HEK293 (cell line): ENCODE results near the gene SIK3.

Experiments
- BCL11A ChIP-seq: fragments of 450-650 bp; formaldehyde crosslinking; IDR thresholded peaks from 2 replicates; pipeline ENCODE4 v1.5.1; 2016; ENCODE audit warnings: low read depth, missing biosample characterization, missing genetic modification characterization
- CTCF ChIP-seq: fragments of 450-650 bp; formaldehyde crosslinking; IDR thresholded peaks from 2 replicates; pipeline ENCODE4 v1.5.1; 2016; ENCODE audit warnings: missing biosample characterization, missing genetic modification characterization
- GLIS1 ChIP-seq: fragments of 450-650 bp; formaldehyde crosslinking; IDR thresholded peaks from 2 replicates; pipeline ENCODE4 v1.5.1; 2016; ENCODE audit warnings: missing biosample characterization, missing genetic modification characterization
- IKZF3 ChIP-seq: fragments of 450-650 bp; IDR thresholded peaks from 2 replicates; pipeline ENCODE4 v1.5.0; 2018; ENCODE audit warnings: missing biosample characterization, mild to moderate bottlenecking, missing genetic modification characterization, moderate library complexity
- KLF10 ChIP-seq: fragments of 450-650 bp; IDR thresholded peaks from 2 replicates; pipeline ENCODE4 v1.5.1; 2018; ENCODE audit warnings: missing biosample characterization, mild to moderate bottlenecking, missing genetic modification characterization
- MEIS1 ChIP-seq: sonication (generic); formaldehyde crosslinking; IDR thresholded peaks from 2 replicates; pipeline ENCODE4 v1.8.1; 2022; ENCODE audit warnings: missing genetic modification reagents, mild to moderate bottlenecking, borderline replicate concordance
- OSR2 ChIP-seq: fragments of 450-650 bp; formaldehyde crosslinking; IDR thresholded peaks from 2 replicates; pipeline ENCODE4 v1.5.1; 2016; ENCODE audit warnings: missing biosample characterization, missing genetic modification characterization
- PRDM6 ChIP-seq: fragments of 450-650 bp; formaldehyde crosslinking; IDR thresholded peaks from 2 replicates; pipeline ENCODE4 v1.5.1; 2017; ENCODE audit warnings: missing biosample characterization, missing genetic modification characterization
- SETDB1 ChIP-seq: IDR thresholded peaks from one replicate; pipeline ENCODE4 v1.6.1; 2017; ENCODE audit warnings: mild to moderate bottlenecking, low read length, moderate library complexity, mixed read lengths; ENCODE audit not compliant: insufficient read length
- ZBTB48 ChIP-seq: fragments of 450-650 bp; formaldehyde crosslinking; IDR thresholded peaks from 2 replicates; pipeline ENCODE4 v1.5.1; 2016; ENCODE audit warnings: missing biosample characterization, missing genetic modification characterization
- ZFP37 ChIP-seq: fragments of 450-650 bp; formaldehyde crosslinking; IDR thresholded peaks from 2 replicates; pipeline ENCODE4 v1.5.1; 2016; ENCODE audit warnings: missing biosample characterization, missing genetic modification characterization
- ZNF10 ChIP-seq: fragments of 450-650 bp; formaldehyde crosslinking; IDR thresholded peaks from 2 replicates; pipeline ENCODE4 v1.5.1; 2017; ENCODE audit warnings: missing biosample characterization, missing genetic modification characterization
- ZNF169 ChIP-seq: fragments of 450-650 bp; formaldehyde crosslinking; IDR thresholded peaks from 2 replicates; pipeline ENCODE4 v1.5.1; 2016; ENCODE audit warnings: missing biosample characterization, missing genetic modification characterization
- ZNF239 ChIP-seq: fragments of 450-650 bp; formaldehyde crosslinking; IDR thresholded peaks from 2 replicates; pipeline ENCODE4 v1.5.1; 2016; ENCODE audit warnings: missing biosample characterization, missing genetic modification characterization
- ZNF280C ChIP-seq: fragments of 450-650 bp; formaldehyde crosslinking; IDR thresholded peaks from 2 replicates; pipeline ENCODE4 v1.5.1; 2016; ENCODE audit warnings: missing biosample characterization, missing genetic modification characterization
- ZNF280D ChIP-seq: fragments of 450-650 bp; formaldehyde crosslinking; IDR thresholded peaks from 2 replicates; pipeline ENCODE4 v1.5.1; 2016; ENCODE audit warnings: missing biosample characterization, missing genetic modification characterization
- ZNF391 ChIP-seq: fragments of 450-650 bp; formaldehyde crosslinking; IDR thresholded peaks from 2 replicates; pipeline ENCODE4 v1.5.1; 2016; ENCODE audit warnings: low read depth, missing biosample characterization, missing genetic modification characterization, borderline replicate concordance
- ZNF473 ChIP-seq: fragments of 450-650 bp; formaldehyde crosslinking; IDR thresholded peaks from 2 replicates; pipeline ENCODE4 v1.5.1; 2017; ENCODE audit warnings: missing biosample characterization, missing genetic modification characterization
- ZNF529 ChIP-seq: fragments of 450-650 bp; formaldehyde crosslinking; IDR thresholded peaks from 2 replicates; pipeline ENCODE4 v1.5.1; 2017; ENCODE audit warnings: missing genetic modification characterization, missing biosample characterization; ENCODE audit not compliant: insufficient replicate concordance
- ZNF548 ChIP-seq: fragments of 450-650 bp; formaldehyde crosslinking; IDR thresholded peaks from 2 replicates; pipeline ENCODE4 v1.5.1; 2016; ENCODE audit warnings: missing biosample characterization, missing genetic modification characterization
- ZNF549 ChIP-seq: fragments of 450-650 bp; IDR thresholded peaks from 2 replicates; pipeline ENCODE4 v1.5.1; 2018; ENCODE audit warnings: missing biosample characterization, missing genetic modification characterization, mild to moderate bottlenecking, inconsistent platforms, moderate library complexity
- ZNF580 ChIP-seq: fragments of 450-650 bp; formaldehyde crosslinking; IDR thresholded peaks from 2 replicates; pipeline ENCODE4 v1.5.1; 2016; ENCODE audit warnings: missing biosample characterization, missing genetic modification characterization
- ZNF792 ChIP-seq: fragments of 450-650 bp; formaldehyde crosslinking; IDR thresholded peaks from 2 replicates; pipeline ENCODE4 v1.5.1; 2016; ENCODE audit warnings: missing biosample characterization, missing genetic modification characterization
- ZSCAN16 ChIP-seq: fragments of 450-650 bp; formaldehyde crosslinking; IDR thresholded peaks from 2 replicates; pipeline ENCODE4 v1.5.1; 2016; ENCODE audit warnings: missing biosample characterization, missing genetic modification characterization
- TF ChIP-seq, protein P1 (sequence below): fragments of 450-650 bp; formaldehyde crosslinking; IDR thresholded peaks from 2 replicates; pipeline ENCODE4 v1.5.1; 2016; ENCODE audit warnings: missing biosample characterization, missing genetic modification characterization
- TF ChIP-seq, protein P2 (sequence below): fragments of 450-650 bp; formaldehyde crosslinking; optimal IDR thresholded peaks from 2 replicates; pipeline ENCODE3; 2016; ENCODE audit warnings: missing biosample characterization, mild to moderate bottlenecking, missing genetic modification characterization

SIK3 gene

DNA sequence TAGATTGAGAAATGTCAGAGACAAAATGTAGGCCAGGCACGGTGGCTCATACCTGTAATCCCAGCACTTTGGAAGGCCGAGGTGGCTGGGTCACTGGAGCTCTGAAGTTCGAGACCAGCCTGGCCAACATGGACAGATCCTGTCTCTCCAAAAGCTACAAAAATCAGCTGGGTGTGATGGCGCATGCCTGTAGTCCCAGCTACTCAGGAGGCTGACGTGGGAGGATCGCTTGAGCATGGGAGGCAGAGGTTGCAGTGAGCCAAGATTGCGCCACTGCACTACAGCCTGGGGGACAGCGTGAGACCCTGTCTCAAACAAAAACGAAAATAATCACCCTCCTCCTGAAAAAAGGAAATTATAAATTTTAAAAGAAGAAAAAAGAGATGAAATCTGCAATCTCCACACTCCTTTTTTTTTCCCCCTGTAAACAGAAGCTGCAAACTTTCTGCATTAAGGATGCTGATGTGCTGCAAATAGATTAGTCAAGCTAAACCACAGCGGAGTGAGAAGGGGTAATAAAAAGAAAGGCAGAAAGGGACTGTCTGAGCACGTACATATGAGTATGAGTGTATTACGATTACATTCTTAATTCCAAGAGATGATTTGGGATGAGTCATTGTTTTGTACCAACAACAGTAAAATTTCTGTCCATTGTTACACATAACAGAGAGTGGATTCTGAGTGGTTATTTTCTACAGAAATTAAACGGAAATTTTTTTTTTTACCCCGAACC is 87.3 kb downstream of the SIK3 start (continued):
- TF ChIP-seq ZNF580 (tag by site-specific recombination) (no peak), ZBTB48 (tag by site-specific recombination) (peak; percentile 50; the same call in 1 of the 2 replicates), ZNF169 (no peak), ZNF10 (no peak), MEIS1 (CRISPR knock-in tag) (no peak), ZNF280D (tag by site-specific recombination) (no peak), ZNF473 (tag by site-specific recombination) (no peak), OSR2 (tag by site-specific recombination) (peak; percentile 86), IKZF3 (tag by site-specific recombination) (0 out of 2 replicates have a peak, but pooled peaks have one; percentile 11), ZNF548 (tag by site-specific recombination) (no peak), PRDM6 (tag by site-specific recombination) (peak; percentile 86), ZSCAN16 (no peak), CTCF (tag by site-specific recombination) (no peak), KLF10 (tag by site-specific recombination) (no peak), ZNF280C (tag by site-specific recombination) (no peak), ZNF549 (tag by site-specific recombination) (no peak), BCL11A (peak; percentile 62; the same call in 1 of the 2 replicates), ZNF529 (tag by site-specific recombination) (no peak), ZNF792 (tag by site-specific recombination) (0 out of 2 replicates have a peak, but pooled peaks have one; percentile 37), SETDB1 (no peak), ZNF391 (tag by site-specific recombination) (no peak), GLIS1 (no peak), ZFP37 (tag by site-specific recombination) (0 out of 2 replicates have a peak, but pooled peaks have one; percentile 19), ZNF239 (tag by site-specific recombination) (no peak)
- TF ChIP-seq, protein P1, sequence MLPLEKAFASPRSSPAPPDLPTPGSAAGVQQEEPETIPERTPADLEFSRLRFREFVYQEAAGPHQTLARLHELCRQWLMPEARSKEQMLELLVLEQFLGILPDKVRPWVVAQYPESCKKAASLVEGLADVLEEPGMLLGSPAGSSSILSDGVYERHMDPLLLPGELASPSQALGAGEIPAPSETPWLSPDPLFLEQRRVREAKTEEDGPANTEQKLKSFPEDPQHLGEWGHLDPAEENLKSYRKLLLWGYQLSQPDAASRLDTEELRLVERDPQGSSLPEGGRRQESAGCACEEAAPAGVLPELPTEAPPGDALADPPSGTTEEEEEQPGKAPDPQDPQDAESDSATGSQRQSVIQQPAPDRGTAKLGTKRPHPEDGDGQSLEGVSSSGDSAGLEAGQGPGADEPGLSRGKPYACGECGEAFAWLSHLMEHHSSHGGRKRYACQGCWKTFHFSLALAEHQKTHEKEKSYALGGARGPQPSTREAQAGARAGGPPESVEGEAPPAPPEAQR (tag by site-specific recombination), result no peak
- TF ChIP-seq, protein P2, sequence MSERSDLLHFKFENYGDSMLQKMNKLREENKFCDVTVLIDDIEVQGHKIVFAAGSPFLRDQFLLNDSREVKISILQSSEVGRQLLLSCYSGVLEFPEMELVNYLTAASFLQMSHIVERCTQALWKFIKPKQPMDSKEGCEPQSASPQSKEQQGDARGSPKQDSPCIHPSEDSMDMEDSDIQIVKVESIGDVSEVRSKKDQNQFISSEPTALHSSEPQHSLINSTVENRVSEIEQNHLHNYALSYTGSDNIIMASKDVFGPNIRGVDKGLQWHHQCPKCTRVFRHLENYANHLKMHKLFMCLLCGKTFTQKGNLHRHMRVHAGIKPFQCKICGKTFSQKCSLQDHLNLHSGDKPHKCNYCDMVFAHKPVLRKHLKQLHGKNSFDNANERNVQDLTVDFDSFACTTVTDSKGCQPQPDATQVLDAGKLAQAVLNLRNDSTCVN (tag by site-specific recombination), result no peak
